Esophagus (tissue), 2 donors: Measurements from ENCODE around the gene RUFY3. TPM values are rescaled to one million over a fixed set of nuclear protein-coding genes. Genes with fewer than 3 reads are reported as not detected.

Experiments used
- H3K27ac ChIP-seq, 2 donors: one replicate each; pipeline ENCODE4 v1.5.1; 2013; ENCODE audit warnings: low read depth in 2 of 2, mild to moderate bottlenecking in 2 of 2, inconsistent platforms in 1 of 2, low read length in 1 of 2, moderate library complexity in 1 of 2
- H3K27me3 ChIP-seq, 2 donors: one replicate each; pipeline ENCODE4 v1.6.1; 2013; ENCODE audit warnings: low read length in 2 of 2, control low read depth in 1 of 2, mild to moderate bottlenecking in 1 of 2; ENCODE audit not compliant: insufficient read depth in 2 of 2, control insufficient read depth in 1 of 2
- H3K36me3 ChIP-seq, 2 donors: one replicate each; pipeline ENCODE4 v1.6.1; 2013; ENCODE audit warnings: low read length in 1 of 2; ENCODE audit not compliant: control insufficient read depth in 2 of 2, insufficient read depth in 2 of 2
- H3K4me1 ChIP-seq, 2 donors: one replicate each; pipeline ENCODE4 v1.6.1; 2013; ENCODE audit warnings: low read length in 1 of 2; ENCODE audit not compliant: control insufficient read depth in 2 of 2, insufficient read depth in 2 of 2
- H3K4me3 ChIP-seq, 2 donors: one replicate each; pipeline ENCODE4 v1.5.1; 2013; ENCODE audit warnings: low read length in 2 of 2, mild to moderate bottlenecking in 2 of 2, low read depth in 1 of 2, moderate library complexity in 1 of 2
- H3K9me3 ChIP-seq, 2 donors: one replicate each; pipeline ENCODE4 v1.6.1; 2013; ENCODE audit warnings: mild to moderate bottlenecking in 2 of 2, low read depth in 1 of 2, low read length in 1 of 2, moderate library complexity in 1 of 2; ENCODE audit not compliant: control insufficient read depth in 2 of 2, insufficient read depth in 1 of 2
- WGBS, 2 donors: extraction: QIAGEN DNeasy Blood & Tissue Kit; methylation state at CpG; one replicate each; pipeline ENCODE4 v1.1.7; 2013; 5-methylcytosine and 5-hydroxymethylcytosine counted together
- polyA plus RNA-seq, 2 donors: library from polyadenylated mRNA; stranded (reverse); fragments of 200-250 nt; gene quantifications; one replicate each; pipeline ENCODE4 v1.2.3, GENCODE V29; 2013
- donor health status: healthy with polysubstance abuse.
- donor health status: Bipolar disorder and iron deficiency.

The RUFY3 gene
- polyA plus RNA-seq, 2 donors, result 19.4 to 25.1 TPM

DNA sequence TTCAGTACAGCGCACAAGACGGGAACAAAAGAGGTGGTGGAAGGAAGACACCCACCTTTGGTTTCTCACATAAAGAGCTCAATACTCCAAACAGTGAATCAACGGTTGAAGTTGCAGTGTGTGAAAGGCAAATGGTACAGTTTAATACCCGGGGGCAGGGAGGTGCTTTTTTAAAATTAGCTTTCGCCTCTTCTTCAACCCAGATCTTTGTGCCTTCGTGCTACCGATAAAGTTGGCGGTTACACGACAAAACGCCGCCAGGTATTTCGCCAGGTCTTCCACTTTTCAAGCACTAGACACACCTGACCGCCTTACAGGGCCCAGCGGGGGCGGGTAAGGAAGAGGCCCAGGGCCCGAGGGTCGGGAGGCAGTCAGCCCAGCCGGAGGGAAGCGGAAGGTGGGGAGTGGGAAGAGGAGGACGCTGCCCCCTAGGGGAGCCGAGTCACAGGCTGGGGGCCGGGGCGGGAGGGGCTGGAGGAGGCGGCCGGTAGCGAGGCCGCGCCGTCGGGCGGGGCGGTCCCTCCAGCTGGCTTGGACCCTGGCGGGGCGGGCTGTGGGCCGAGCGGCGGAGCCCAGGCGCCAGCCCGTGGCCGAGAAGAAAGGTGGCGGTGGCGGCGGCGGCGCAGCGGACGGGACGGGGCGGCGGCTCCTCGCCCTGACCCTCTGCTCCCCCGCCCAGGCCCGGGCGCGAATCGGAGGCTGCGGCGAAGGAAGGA is 17.4 kb upstream of the RUFY3 start:
- H3K4me1 ChIP-seq, result peaks cover 0 to 2% of the 10 kb centered on the region in 2 donors
- no peaks in the 10 kb centered on the region for H3K27me3 ChIP-seq
- no peaks in the 10 kb centered on the region for H3K9me3 ChIP-seq
- WGBS, 2 donors, result 1% methylated on average over 32 to 58 of the region's 58 CpGs
- peak overlapping the region; percentile 80 to 91 for H3K4me3 ChIP-seq
- H3K27ac ChIP-seq, result peak overlapping the region; percentile 92 to 99
- H3K36me3 ChIP-seq, result no peaks in the 10 kb centered on the region

DNA sequence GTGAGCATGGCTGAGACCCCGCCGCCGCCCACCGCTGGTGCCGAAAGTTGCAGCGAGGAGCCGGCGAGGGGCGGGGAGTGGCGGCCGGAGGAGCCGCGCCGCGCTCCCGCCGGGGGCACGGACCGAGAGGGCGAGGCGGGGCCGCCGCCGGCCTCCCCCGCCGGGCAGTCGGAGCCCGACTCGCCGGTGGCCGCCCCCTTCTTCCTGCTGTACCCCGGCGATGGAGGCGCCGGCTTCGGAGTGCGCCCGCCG is 16.9 kb upstream of the RUFY3 start:
- Histone ChIP-seq H3K4me1 (peaks cover 0 to 2% of the 10 kb centered on the region in 2 donors), H3K9me3 (no peaks in the 10 kb centered on the region), H3K4me3 (peak overlapping the region; percentile 80 to 91), H3K27me3 (no peaks in the 10 kb centered on the region), H3K36me3 (no peaks in the 10 kb centered on the region), H3K27ac (peak overlapping the region; percentile 92 to 99)
- 0% methylated on average over 38 to 39 of the region's 39 CpGs for WGBS, 2 donors

DNA sequence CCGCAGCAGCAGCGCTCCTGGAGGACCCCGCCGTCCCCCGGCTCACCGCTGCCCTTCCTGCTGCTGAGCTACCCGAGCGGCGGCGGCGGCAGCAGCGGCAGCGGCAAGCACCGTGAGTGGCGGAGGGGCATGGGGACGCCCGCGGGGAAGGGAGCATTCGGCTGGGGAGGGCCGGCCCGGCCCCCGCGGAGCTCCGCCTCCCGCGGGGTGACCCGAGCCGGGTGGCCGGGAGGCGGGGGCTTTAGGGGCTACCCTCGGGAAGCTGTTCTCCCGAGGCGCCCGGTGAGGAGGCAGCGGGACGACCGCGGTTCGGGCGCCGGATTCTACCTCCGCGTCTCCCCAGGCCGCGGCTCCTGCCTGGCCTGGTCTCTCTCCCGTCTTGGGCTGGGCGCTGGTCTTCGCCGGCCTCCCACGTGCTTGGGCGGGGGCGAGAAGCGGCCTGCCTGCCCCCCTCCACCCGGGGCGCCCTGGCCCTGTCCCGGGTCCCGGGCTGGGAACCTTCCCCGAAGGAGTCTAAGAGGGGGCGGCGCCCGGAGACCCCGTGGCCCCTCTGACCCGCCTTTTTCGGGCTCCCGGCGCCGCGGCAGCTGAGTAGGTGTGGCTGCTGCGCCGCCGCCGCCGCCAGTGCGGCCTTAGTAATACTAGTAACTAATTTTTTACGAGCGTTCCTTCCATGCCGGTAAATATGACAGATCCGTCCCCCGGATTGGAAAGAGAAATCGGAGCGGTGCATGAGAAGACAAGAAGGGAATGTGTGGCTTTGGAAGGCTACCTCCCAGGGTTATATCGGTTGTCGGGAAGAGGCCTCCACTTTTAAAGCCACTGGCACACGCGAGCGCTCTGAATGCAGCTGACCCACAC is 16.4 kb upstream of the RUFY3 start:
- Histone ChIP-seq H3K27ac (peak overlapping the region; percentile 92 to 99), H3K4me1 (peaks cover 0 to 2% of the 10 kb centered on the region in 2 donors), H3K36me3 (no peaks in the 10 kb centered on the region), H3K27me3 (no peaks in the 10 kb centered on the region), H3K9me3 (no peaks in the 10 kb centered on the region), H3K4me3 (peak overlapping the region; percentile 80 to 91)
- 0 to 1% methylated on average over 54 to 86 of the region's 86 CpGs for WGBS, 2 donors

DNA sequence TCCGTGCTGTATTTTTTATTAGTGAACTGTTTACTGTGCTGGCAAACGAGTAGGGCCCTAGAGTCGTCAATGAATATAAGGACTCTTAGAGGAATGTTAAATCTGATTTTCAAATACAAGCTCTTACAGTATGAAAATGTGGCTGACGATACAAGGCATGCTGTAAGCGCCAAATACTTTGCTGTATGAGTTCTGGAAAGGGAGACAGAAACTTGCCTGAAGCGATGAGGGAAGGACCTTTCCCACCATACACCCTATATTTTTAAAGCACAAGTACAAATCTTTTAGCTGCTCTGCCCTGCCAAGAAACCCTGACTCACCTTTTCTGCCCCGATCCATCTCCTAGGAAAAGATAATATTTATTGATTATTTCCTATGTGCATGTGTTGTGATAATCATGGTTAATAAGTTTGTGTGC is 15.7 kb upstream of the RUFY3 start:
- Histone ChIP-seq H3K36me3 (no peaks in the 10 kb centered on the region), H3K4me3 (peak overlapping the region; percentile 80 to 91), H3K4me1 (peaks cover 0 to 2% of the 10 kb centered on the region in 2 donors), H3K27me3 (no peaks in the 10 kb centered on the region), H3K27ac (peak overlapping the region; percentile 92 to 99), H3K9me3 (no peaks in the 10 kb centered on the region)
- 8 to 10% methylated on average over 7 of the region's 7 CpGs for WGBS, 2 donors

DNA sequence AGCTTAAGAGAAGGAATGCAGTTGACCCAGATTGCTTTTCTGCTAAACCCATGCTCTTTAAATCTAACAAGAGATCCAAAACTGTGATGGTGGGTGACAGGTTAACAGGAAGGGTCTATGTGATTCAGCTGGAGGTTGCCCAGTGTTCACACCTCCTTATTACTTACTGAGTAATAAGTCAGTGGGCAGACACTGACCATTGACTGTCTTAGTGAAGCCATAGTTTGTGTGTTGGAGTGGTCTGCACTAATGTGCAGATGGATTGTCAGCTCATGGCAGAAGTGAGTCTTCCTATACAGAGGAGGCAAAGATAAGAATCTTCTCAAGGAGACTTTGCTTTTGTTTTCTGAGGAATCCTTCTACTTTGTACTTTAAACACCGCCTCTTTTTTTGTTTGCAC is 15.2 kb upstream of the RUFY3 start:
- Histone ChIP-seq H3K4me1 (peaks cover 0 to 2% of the 10 kb centered on the region in 2 donors), H3K27ac (peak overlapping the region; percentile 45 to 47), H3K36me3 (no peaks in the 10 kb centered on the region), H3K4me3 (peak overlapping the region in 1 of 2 donors; percentile 91), H3K27me3 (no peaks in the 10 kb centered on the region), H3K9me3 (no peaks in the 10 kb centered on the region)
- WGBS, 2 donors, result 67 to 68% methylated on average over 1 of the region's 1 CpG

DNA sequence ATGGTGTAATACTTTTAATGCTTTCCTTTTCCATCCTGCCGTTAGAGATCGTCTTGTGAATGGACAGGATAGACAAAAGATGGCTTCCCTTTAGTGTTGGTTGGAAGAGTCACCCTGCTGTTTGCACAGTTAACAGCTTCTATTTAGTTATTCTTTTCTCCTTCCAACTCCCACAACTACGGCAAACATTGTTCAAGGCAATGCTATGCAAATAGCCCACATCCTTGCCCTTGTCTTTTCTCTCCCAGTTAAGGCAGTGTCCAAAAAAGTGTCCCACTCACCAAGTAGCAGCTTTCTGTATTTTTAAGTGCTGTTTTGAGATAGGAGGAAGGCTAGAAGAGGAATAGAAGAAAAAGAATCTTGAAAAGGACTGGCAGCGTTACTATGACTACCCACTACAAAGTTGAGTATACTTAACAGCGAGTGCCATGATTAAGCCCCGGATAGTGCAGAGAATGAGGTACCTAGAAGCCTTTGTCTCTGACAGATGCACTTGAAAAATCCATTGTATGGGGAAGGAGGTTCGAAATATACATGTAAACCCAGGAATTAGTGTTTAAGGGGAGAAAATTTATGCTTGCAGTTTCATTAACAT is 12.1 kb upstream of the RUFY3 start:
- WGBS, 2 donors, result 72 to 76% methylated on average over 7 of the region's 7 CpGs
- Histone ChIP-seq H3K4me1 (peaks cover 0 to 2% of the 10 kb centered on the region in 2 donors), H3K27me3 (no peaks in the 10 kb centered on the region), H3K9me3 (no peaks in the 10 kb centered on the region), H3K4me3 (no peak overlapping the region), H3K27ac (no peak overlapping the region), H3K36me3 (no peaks in the 10 kb centered on the region)

DNA sequence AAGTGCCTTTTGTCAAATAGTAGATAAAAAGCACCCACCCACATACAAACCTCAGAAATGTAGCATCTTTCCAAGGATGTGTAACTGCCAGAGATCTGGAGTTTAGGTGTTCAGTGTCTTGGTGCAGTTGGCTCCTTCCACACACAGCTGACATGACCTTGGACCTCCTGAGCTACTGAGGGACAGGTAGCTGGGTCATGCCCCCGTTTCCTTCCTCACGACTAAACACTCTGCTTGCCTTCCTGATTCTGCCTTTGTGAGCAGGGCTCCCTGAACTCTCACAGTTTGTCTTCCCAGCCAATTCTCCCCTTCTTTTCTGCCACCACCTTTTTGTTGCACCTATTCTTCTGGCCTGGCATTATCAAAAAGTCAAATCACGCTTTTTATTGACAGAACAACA is 10.2 kb upstream of the RUFY3 start:
- H3K27ac ChIP-seq, result peak overlapping the region in 1 of 2 donors; percentile 5
- peaks cover 0 to 2% of the 10 kb centered on the region in 2 donors for H3K4me1 ChIP-seq
- no peaks in the 10 kb centered on the region for H3K9me3 ChIP-seq
- 69 to 75% methylated on average over 3 of the region's 3 CpGs for WGBS, 2 donors
- H3K36me3 ChIP-seq, result no peaks in the 10 kb centered on the region
- H3K27me3 ChIP-seq, result no peaks in the 10 kb centered on the region
- H3K4me3 ChIP-seq, result no peak overlapping the region

DNA sequence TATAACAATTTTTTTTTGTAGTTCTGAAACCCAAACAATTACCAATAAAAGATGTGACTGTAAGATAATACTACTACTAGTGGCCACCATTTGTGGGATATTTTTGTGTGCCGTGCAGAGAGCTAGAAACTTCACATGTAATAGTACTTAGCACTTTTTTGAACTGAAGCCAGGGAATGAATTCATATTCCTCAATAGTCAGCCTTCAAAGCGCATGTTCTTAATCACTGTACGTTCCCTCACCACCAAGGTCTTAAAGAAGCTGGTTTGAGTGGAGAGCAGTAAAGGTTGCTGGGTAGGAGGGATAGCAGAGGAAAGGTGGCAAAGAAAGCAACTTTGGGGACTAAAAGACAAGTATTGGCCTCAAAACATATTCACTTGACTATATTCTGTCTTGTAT is 9.6 kb upstream of the RUFY3 start:
- H3K9me3 ChIP-seq, result no peaks in the 10 kb centered on the region
- WGBS, 2 donors, result 52 to 56% methylated on average over 3 of the region's 3 CpGs
- H3K36me3 ChIP-seq, result no peaks in the 10 kb centered on the region
- H3K4me1 ChIP-seq, result peaks cover 0 to 1% of the 10 kb centered on the region in 2 donors
- no peak overlapping the region for H3K4me3 ChIP-seq
- no peak overlapping the region for H3K27ac ChIP-seq
- H3K27me3 ChIP-seq, result no peaks in the 10 kb centered on the region

DNA sequence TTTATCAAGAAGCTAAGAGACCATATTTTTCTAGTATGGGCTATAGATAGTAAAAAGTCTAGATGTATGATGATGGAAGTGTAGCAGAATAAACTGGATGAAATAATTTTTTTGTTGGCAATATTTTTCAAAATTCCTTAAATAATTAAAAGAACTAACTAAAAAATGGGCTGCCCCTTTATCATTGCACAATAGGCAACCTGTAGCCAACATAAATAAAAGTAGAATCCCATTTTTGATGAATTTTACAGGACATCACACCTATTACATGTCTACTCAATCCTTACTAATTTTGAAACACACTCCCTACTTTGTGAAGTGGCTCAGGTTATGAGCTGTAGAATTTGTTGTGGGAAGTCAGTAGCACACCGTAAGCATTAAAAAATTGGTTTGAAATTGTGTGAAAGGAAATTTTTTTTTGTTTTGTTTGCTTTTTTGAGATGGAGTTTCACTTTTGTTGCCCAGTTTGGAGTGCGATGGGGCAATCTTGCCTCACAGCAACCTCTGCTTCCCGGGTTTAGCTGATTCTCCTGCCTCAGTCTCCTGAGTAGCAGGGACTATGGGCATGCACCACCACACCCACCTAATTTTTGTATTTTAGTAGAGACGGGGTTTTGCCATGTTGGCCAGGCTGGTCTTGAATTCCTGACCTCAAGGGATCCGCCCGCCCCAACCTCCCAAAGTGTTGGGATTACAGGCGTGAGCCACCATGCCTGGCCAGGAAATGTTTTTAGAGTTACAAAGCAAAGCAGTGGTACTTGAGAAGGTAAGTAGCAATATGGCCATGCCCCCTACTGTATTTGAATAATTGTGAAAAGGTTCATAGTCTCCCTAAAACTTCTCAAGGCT is 8.9 kb upstream of the RUFY3 start:
- Histone ChIP-seq H3K4me3 (no peak overlapping the region), H3K4me1 (no peaks in the 10 kb centered on the region), H3K27me3 (no peaks in the 10 kb centered on the region), H3K36me3 (no peaks in the 10 kb centered on the region), H3K9me3 (no peaks in the 10 kb centered on the region), H3K27ac (peak overlapping the region; percentile 46 to 65)
- 81 to 82% methylated on average over 7 of the region's 7 CpGs for WGBS, 2 donors
